IMR-90 (cell line): ENCODE results near the gene KRT82.

Experiments used
- CEBPB ChIP-seq: IDR thresholded peaks from 2 replicates; pipeline ENCODE4 v1.6.1; 2012; ENCODE audit warnings: low read depth, low read length, improper control_type of control experiment
- CTCF ChIP-seq: conservative IDR thresholded peaks from 2 replicates; pipeline ENCODE4 v1.5.1; 2012; ENCODE audit warnings: mild to moderate bottlenecking, low read depth, low read length, improper control_type of control experiment
- ELK1 ChIP-seq: fragments of 150-350 bp; IDR thresholded peaks from 2 replicates; pipeline ENCODE4 v1.6.1; 2016; ENCODE audit warnings: low read depth, mild to moderate bottlenecking, low read length, moderate library complexity, borderline replicate concordance
- FOS ChIP-seq: fragments of 150-350 bp; IDR thresholded peaks from 2 replicates; pipeline ENCODE4 v1.6.1; 2016; ENCODE audit warnings: low read depth, low read length
- MAFK ChIP-seq: IDR thresholded peaks from 2 replicates; pipeline ENCODE4 v1.6.1; 2012; ENCODE audit warnings: low read depth, low read length, improper control_type of control experiment
- MAZ ChIP-seq: IDR thresholded peaks from 2 replicates; pipeline ENCODE4 v1.6.1; 2012; ENCODE audit warnings: low read depth, mild to moderate bottlenecking, low read length, improper control_type of control experiment, moderate library complexity, borderline replicate concordance
- MXI1 ChIP-seq: IDR thresholded peaks from 2 replicates; pipeline ENCODE4 v1.6.1; 2012; ENCODE audit warnings: low read depth, mild to moderate bottlenecking, low read length, moderate library complexity, borderline replicate concordance
- NFE2L2 ChIP-seq: fragments of 150-350 bp; IDR thresholded peaks from 2 replicates; pipeline ENCODE4 v1.6.1; 2016; ENCODE audit warnings: low read depth, mild to moderate bottlenecking, low read length
- POLR2A ChIP-seq: IDR thresholded peaks from 2 replicates; pipeline ENCODE4 v1.6.1; 2012; ENCODE audit warnings: mild to moderate bottlenecking, low read depth, low read length
- RAD21 ChIP-seq: IDR thresholded peaks from 2 replicates; pipeline ENCODE4 v1.6.1; 2012; ENCODE audit warnings: low read length, improper control_type of control experiment
- RCOR1 ChIP-seq: IDR thresholded peaks from 2 replicates; pipeline ENCODE4 v1.6.1; 2012; ENCODE audit warnings: mild to moderate bottlenecking, low read length, improper control_type of control experiment; ENCODE audit not compliant: insufficient replicate concordance
- RFX5 ChIP-seq: IDR thresholded peaks from 2 replicates; pipeline ENCODE4 v1.8.0; 2012; ENCODE audit warnings: low read depth, mild to moderate bottlenecking, low read length, moderate library complexity
- SMC3 ChIP-seq: fragments of 150-350 bp; IDR thresholded peaks from 2 replicates; pipeline ENCODE4 v1.6.1; 2016; ENCODE audit warnings: low read depth, mild to moderate bottlenecking, antibody characterized with exemption, low read length, moderate library complexity
- USF2 ChIP-seq: fragments of 150-350 bp; IDR thresholded peaks from 2 replicates; pipeline ENCODE4 v1.6.1; 2017; ENCODE audit warnings: mild to moderate bottlenecking, antibody characterized with exemption, low read length, low read depth

- TF ChIP-seq CTCF (no peak), POLR2A (no peak), MAFK (no peak), CEBPB (no peak), RFX5 (no peak), SMC3 (no peak), RAD21 (no peak), USF2 (no peak), MAZ (no peak), ELK1 (no peak), NFE2L2 (no peak), FOS (no peak), RCOR1 (no peak), MXI1 (no peak)
Observed at GRCh38 chr12:52347016-52347415, 59.1 kb downstream of the KRT82 start.
